GM21515 (cell line): ENCODE measurements around the gene PRKN.

Experiments used
- ATAC-seq: cut with Tn5 transposase; IDR thresholded peaks from one replicate; pipeline ENCODE4 v1.9.1; 2021; ENCODE audit not compliant: unreplicated experiment

The PRKN gene

DNA sequence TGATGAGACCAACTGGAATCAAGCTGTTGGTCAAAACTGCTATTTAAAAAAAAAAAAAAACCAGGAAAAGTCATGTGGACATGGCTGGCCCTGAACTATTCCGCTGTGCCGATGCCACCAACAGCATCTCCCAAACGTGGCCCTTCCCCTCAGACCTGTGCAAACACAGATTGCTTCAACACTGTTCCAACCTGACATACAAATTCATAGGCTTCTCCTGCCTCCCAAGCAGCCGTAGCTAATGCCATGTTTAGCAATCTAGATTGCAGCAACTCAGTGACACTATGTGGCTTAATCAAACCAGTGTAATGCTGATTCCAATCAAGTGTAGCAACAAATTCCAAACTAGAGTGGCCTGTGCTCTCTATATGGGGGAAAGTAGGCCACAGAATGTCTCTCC lies 16.2 kb downstream of the PRKN start:
- no peak for ATAC-seq

- no peak for ATAC-seq
Observed at GRCh38 chr6:162710936-162711335, 16.6 kb downstream of the PRKN start.

DNA sequence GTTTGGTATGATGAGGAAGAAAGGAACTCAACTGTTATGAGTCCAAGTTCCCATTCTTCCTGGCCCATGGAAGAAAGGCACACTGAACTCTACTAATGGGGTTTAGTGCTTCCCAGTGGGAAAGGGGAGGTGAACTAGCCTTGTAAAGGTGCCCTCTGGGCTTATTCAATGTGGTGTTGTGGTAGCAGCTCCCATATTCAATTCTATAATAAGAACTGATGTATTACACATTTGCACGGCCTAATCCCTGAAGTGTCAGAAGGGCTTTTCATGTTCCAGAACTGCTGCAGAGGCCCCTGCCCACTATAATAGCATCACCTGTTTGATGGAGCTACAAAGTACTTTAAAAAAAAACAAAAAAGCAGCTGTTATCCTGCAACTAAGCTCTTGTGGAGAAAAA lies 17.1 kb downstream of the PRKN start:
- no peak for ATAC-seq

DNA sequence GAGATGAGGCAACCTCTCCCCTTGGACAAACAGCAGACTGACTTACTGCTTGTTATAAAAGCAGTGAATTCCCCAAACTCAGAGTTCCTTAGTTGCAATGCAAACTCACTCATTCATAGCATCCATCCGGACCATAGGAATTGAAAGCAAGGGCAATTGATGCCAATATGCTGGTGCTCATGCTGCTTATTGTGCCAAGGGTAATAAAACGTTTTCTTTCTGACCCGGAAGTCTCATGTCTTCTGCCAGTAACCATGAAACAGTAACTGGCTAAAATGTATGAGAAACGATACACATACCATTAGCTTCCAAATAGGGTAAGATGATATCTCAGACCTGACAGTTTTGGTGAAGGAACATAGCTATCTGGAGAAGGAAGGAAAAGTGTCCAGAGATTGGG lies 18.1 kb downstream of the PRKN start:
- no peak for ATAC-seq

DNA sequence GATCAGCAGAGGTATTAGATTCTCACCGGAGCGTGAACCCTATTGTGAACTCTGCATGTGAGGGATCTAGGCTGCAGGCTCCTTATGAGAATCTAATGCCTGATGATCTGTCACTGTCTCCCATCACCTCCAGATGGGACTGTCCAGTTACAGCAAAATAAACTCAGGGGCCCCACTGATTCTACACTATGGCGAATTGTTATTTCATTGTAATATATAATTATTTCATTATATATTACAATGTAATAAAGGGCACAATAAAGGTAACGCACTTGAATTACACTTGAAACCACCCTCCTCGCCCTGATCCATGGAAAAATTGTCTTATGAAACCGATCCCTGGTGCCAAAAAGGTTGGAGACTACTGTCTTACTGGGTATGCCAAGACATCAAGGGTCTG lies 18.6 kb downstream of the PRKN start:
- ATAC-seq: no peak

DNA sequence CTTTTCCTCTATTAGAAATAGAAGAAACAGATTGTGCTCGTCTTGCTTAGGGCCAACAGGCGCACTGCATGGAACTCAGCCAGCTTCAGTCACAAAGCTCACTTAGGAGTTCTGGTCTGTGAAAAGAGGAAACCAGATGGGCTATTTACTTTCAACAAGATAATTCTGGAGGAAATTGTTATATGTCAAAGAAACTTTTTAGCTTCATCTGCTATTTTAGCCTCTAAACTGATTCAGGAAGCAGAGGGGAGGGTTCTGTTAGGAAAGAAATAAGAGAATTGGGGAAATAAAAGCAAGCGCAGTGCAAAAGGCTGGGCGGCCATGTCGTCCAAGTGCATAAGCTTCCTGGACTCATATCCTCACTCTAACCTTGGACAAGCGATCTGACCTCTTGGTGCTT lies 21.3 kb downstream of the PRKN start:
- no peak for ATAC-seq

DNA sequence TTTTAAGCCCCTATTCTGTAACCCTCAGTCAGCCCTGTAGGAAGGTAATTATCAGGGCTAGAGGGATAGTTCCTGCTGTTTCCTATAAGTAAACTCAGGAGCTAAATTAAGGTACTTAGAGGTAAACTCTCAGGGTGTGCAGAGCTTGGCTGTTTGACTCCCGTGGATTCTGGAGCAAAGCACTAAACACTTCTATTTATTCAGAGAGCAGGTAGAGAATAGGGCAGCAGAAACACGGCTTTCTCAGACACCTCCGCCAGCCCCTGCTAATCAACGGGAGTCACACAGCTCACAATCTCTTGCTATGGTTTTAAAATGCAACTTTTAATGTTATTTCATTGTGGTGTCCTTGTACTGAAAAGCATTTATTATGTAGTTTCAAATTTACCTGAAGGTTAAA lies 21.8 kb downstream of the PRKN start:
- ATAC-seq: no peak

GRCh38 chr6:162704001-162704400 lies 23.6 kb downstream of the PRKN start:
- no peak for ATAC-seq

DNA sequence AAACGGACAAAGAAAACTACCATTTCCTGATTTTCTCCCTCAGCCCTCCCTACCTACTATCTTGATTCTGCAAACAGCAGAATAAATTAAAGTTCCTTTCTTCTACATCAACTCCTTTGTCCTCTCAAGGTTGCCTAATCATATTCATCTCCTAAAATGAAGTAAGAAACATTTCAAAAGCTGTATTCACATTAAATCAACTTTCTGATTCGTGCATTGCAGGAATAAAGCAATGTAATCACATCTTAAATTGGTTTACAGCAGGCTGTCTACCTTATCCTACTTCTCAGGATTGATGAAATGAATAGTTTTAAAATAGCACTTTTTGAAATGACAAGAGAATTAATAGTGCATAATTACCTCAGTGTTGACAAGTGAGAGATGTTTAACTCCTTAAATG lies 25.1 kb downstream of the PRKN start:
- ATAC-seq: no peak

GRCh38 chr6:162701551-162701950 lies 26.0 kb downstream of the PRKN start:
- no peak for ATAC-seq

DNA sequence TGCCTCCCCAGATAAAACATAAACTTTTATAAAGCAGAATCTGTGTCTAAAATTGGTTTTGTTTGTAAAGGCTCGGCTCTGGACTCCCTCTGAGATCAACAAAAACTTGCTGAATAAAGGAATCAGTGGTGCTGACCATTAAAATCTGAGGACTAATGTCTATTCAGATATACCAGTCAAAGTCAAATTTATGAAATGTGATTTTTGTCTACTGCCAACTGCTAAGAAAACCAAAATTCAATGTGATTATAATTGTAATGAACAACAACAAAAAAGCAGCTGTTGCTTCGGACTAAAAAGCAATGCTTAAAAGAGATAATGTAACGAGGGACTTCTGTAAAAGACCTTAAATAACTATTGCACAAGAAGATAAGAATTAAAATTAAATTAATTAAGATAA lies 26.6 kb downstream of the PRKN start:
- ATAC-seq: no peak

DNA sequence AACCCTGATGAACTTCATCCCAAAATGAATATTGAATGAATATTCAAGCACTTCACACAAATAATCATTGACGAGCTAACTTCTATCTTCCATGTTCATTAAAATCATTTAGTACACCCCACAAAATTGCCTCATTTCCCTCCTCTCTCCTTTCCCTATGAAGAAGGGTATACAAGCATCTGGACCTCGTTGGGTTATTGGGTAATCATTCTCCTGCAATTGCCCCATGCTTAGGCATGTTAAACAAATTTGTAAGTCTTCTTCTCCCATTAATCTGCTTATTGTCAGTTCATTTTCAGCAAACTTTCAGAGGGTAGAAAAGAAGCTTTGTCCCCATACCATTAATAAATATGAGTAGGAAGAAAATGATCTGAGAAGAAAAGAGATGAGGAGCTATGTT lies 27.6 kb downstream of the PRKN start:
- ATAC-seq: no peak

- no peak for ATAC-seq
Observed at GRCh38 chr6:162698440-162698839, 29.1 kb downstream of the PRKN start.

DNA sequence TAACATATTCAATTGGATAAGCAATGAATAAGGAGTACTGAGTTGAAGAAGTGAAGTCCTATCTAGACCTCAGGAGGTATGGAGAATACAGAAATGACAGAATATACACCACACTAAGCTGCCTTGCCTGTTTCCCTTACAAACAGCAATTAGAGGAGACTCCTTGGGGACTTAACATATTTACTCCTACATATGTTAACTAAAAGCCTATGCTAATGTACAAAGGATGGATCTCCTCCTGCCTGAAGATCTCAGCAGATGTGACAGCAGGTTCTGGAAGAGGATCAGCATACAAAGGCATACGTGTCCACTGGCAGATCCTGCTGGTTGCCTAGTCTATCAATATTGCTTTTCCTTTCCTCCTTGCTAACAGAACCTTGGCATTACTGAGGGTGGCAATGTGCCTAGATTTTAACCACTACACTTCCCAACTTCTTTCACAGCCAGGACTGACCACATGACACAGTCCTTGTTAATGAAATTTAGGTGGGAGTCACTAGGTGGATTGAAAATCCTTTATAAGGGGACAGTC lies 29.6 kb downstream of the PRKN start:
- no peak for ATAC-seq

GRCh38 chr6:162690158-162690557 lies 37.4 kb downstream of the PRKN start:
- ATAC-seq: no peak

DNA sequence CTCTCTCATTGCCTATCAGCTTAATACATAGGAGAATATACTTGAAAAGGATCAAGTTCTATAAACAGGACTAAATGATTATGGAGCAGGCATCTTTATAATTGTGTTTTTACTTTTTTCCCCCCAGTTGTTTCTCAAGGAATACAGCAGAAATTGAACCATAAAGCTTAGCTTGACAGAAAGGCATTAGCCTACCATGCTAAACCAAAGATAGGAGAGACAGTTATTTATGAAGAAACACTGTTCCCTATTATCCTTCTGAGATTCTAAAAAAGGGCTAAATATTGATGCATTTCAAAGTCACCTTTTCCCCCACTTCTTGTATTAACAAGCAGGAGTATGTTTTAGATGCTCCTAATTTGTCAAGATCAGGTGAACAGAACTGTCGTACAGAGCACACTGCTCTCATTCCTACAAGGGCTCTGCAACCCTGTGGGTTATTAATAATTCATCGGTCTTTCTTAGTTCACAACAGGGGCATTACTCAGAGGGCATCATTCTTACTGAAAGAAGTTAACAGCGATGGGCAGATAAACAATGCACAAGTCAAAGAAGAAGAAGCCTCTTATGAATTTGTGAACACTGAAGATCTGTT lies 38.7 kb downstream of the PRKN start:
- ATAC-seq: no peak

DNA sequence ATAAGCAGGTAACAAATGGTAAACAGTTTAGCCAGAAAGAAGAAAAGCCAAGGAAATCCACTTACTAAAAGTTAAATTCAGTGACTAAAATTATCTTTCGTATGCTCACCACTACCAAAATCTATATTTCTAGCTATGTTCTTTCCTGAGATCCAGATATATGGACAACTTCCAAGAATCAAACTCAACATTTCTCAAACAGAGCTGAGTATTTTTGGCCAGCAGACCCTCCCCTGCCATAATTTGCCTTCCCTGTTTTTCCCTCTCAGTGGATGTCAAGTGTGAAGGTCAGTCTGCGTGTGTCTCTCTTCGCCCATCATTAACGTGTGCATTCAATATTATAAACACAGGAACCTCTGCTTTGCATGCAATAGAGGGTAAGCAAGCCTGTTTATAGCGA lies 42.0 kb downstream of the PRKN start:
- no peak for ATAC-seq

DNA sequence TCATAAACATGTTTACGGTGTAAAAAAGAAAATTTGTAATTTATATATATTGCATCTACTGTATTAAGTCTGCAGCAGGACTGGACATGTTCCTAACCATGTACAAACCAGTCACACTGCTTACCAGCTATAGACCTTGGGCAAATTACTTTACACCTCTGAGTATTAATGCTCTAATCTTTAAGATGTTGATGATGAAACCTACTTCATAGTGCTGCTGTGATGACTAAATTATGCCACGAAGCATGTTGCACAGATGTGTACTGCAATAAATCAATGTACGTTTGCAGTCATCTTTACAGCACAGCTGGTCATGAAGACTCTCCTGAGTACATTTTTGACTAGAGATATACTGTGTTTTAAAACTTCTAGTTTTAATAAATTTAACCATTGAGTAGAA lies 42.6 kb downstream of the PRKN start:
- ATAC-seq: no peak

DNA sequence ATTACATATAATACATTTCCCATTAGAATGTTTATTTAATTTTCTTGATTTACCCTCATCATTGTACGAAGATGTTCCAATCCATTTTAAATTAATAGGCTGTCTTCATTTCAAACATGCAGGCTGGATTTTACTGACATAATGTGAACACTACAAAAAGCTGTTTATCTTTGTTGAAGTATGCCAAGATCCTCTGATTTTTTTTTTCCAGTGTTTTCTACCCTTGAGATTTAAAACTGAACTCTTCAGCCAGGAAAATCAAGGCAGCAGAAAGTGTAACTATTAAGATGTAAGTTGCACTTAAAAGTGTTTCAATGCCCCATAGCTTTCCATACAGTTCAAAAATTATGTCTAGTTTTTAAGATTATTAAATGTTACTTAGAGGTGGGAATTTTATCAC lies 43.5 kb downstream of the PRKN start:
- no peak for ATAC-seq

- ATAC-seq: no peak
Observed at GRCh38 chr6:162683135-162683534, 44.4 kb downstream of the PRKN start.

DNA sequence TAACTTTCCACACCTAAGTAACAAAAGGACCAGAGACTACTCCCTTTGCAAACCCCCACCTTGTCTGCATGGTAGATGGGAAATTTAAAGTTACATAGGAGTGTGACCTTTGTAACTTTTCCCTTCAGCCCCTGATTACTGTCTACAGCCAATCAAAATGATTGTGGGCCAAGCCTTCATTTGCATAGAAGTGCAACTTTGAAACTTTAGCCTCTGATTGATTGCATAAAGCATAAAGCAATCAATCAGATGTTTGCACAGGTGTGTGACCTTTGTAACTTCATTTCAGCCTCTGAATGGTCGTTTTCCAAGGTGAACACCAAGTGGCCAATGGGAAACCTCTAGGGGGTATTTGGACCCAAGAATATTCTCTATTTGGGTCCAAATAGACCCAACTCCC lies 46.1 kb downstream of the PRKN start:
- ATAC-seq: no peak

GRCh38 chr6:162680871-162681270 lies 46.7 kb downstream of the PRKN start:
- no peak for ATAC-seq

GRCh38 chr6:162680367-162680766 lies 47.2 kb downstream of the PRKN start:
- no peak for ATAC-seq

GRCh38 chr6:162679681-162680080 lies 47.9 kb downstream of the PRKN start:
- no peak for ATAC-seq
